NB4 (cell line): ENCODE data around the gene CCDC127.

Source experiments
- DNase-seq: peaks from one replicate; pipeline ENCODE4 v3.0.0; 2010; ENCODE audit warnings: low read depth
- H3K4me3 ChIP-seq: one replicate; pipeline ENCODE4 v1.5.1; 2011; ENCODE audit warnings: mild to moderate bottlenecking, low read depth, low read length, moderate library complexity
- MYC ChIP-seq: IDR thresholded peaks from 2 replicates; pipeline ENCODE4 v1.6.1; 2011; ENCODE audit warnings: low read depth, low read length
- POLR2A ChIP-seq: IDR thresholded peaks from 2 replicates; pipeline ENCODE4 v1.6.1; 2011; ENCODE audit warnings: mild to moderate bottlenecking; ENCODE audit not compliant: insufficient read length; ENCODE audit errors: extremely low read depth
- TF ChIP-seq, protein P1 (sequence below): IDR thresholded peaks from 2 replicates; pipeline ENCODE4 v1.6.1; 2011; ENCODE audit warnings: low read depth, low read length
- TF ChIP-seq, protein P2 (sequence below): IDR thresholded peaks from one replicate; pipeline ENCODE4 v1.5.1; 2012; ENCODE audit warnings: low read depth, low read length

CCDC127 gene

DNA sequence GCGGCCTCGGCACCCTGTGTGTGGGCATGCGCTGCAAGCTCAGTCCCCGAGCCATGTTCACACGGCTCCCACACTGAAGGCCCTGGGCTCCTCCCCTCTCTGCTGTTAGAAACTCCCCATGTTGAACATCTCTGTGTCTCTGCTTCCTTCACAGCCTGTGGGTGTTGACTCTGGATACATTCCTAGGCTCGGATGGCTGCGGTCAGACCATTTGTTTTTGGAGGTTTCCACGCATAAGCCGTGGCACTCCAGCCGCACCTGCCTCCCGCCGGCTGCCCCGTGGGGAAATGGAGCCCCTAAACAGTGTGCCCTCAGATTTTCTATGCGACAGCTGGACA, 57.8 kb downstream of the CCDC127 start:
- H3K4me3 ChIP-seq: no peak overlapping the region
- TF ChIP-seq MYC (no peak), POLR2A (no peak)
- TF ChIP-seq, protein P1, sequence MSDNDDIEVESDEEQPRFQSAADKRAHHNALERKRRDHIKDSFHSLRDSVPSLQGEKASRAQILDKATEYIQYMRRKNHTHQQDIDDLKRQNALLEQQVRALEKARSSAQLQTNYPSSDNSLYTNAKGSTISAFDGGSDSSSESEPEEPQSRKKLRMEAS: no peak
- TF ChIP-seq, protein P2, sequence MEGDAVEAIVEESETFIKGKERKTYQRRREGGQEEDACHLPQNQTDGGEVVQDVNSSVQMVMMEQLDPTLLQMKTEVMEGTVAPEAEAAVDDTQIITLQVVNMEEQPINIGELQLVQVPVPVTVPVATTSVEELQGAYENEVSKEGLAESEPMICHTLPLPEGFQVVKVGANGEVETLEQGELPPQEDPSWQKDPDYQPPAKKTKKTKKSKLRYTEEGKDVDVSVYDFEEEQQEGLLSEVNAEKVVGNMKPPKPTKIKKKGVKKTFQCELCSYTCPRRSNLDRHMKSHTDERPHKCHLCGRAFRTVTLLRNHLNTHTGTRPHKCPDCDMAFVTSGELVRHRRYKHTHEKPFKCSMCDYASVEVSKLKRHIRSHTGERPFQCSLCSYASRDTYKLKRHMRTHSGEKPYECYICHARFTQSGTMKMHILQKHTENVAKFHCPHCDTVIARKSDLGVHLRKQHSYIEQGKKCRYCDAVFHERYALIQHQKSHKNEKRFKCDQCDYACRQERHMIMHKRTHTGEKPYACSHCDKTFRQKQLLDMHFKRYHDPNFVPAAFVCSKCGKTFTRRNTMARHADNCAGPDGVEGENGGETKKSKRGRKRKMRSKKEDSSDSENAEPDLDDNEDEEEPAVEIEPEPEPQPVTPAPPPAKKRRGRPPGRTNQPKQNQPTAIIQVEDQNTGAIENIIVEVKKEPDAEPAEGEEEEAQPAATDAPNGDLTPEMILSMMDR: no peak
- DNase-seq: no peak

DNA sequence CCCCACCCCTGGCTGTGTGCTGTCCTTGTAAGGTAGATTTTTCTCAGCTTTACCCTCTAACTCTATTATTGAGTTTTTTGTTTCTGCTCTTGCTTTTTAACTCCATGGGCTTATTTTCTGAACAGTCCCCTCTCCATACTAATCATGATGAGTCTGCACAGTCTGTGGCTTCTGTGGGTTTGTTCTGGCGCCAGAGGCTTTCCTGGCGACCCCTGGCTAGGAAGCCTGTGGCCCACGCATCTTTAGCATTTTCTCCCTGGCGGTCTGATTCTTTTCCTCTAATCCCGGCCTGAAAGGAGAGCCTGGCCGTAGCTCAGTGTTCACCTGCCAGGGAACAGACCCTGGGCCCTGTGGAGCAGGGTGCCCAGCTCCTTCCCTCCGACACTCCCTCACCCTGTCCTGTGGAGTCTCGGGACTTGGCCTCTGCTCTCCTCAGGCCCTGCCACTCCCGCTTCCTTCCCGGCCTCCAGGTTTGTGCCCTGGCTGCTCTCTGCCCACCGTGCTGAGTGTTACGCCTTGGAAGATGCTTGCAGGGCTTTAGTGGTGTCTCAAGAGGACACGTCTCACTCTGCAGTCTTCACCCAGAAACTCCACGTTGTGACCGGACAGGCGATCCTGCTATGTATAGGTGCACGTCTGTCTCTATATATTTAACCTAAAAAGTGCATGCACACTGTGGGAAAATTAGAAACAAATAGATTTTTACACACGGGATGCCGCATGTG, 58.3 kb downstream of the CCDC127 start:
- DNase-seq: no peak
- H3K4me3 ChIP-seq: no peak overlapping the region
- TF ChIP-seq POLR2A (no peak), MYC (no peak)
- TF ChIP-seq, protein P2: no peak
- TF ChIP-seq, protein P1: no peak

DNA sequence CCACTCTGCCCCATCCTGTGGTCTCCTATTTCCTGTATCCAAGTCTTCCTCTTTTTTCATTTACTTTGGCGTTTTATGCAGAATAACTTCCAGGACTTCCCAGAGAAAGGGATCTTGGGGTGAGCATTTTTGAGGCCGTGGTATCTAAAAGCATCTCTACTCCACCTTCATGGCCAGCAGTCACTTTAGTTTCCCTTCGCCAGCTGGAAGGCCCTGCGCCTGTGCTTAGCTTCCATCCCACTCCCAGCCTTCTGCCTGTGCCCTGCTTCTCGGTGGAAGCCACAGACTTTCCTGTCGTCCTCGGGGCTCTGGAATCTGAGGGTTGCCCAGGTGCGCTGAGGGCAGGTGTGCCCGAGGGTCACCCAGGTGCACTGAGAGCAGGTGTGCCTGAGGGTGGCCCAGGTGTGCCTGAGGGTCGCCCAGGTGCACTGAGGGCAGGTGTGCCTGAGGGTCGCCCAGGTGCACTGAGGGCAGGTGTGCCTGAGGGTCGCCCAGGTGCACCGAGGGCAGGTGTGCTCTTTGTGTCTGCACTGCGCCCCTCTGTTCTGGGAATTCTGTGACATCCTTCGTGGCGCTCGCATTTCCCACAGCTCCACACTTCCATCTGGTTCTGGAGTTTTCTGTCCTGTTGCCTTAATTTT, 59.0 kb downstream of the CCDC127 start:
- no peak overlapping the region for H3K4me3 ChIP-seq
- TF ChIP-seq, protein P1: no peak
- no peak for TF ChIP-seq MYC
- TF ChIP-seq POLR2A: no peak
- TF ChIP-seq, protein P2: no peak
- DNase-seq: no peak

DNA sequence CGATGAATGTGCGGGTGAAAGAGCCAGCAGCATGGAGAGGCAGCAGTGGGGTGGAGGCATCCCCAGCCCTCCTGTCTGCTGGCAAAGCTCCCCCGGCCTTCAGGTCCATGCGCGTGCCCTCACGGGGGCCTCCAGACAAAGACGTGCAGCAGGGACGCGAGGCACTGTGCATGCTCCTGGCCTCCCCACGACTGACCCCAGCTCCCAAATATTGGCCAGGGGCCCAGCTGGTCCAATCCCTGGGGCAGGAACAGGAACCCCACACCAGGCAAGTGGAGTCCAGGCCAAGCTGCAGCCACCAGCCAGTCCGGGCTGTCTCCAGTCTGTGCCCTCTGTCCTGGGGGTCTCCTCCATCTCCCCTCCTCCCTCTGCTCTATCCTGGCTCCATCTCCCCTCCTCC, 60.2 kb downstream of the CCDC127 start:
- TF ChIP-seq, protein P1: no peak
- no peak for TF ChIP-seq MYC
- no peak for TF ChIP-seq POLR2A
- TF ChIP-seq, protein P2: no peak
- no peak overlapping the region for H3K4me3 ChIP-seq

DNA sequence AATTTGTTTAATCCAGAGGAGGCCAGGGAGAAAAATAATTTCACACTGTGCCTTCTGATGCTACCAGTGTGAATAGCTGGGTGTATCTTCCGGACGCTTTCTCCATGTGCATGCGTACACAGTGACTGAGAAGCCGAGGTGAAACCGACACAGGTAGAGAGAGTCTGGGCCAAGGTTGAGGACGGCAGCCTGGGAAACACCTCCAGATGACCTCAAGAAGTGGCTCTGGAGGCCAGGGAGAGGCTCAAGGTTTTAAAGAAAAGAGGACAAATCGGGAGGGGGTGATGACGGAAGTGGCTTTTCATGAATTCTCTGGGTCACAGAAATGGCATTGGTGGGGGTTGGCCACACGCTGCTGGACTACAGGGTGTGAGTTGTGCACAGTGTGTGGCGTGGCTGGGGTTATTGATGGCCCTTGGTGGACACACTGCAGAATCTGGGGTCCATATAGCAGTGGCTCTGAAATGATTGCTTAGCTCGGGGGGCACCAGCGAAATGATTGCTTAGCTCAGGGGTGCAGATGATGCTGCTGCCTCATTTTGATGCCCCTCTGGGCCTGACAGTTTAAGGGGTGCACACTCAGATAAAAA, 60.7 kb downstream of the CCDC127 start:
- no peak for DNase-seq
- H3K4me3 ChIP-seq: no peak overlapping the region
- TF ChIP-seq POLR2A: no peak
- no peak for TF ChIP-seq MYC
- TF ChIP-seq, protein P1: no peak
- TF ChIP-seq, protein P2: no peak

More for the DNA sequence above, 60.2 kb downstream of the CCDC127 start:
- no peak for DNase-seq
